HEK293 (cell line): ENCODE results near the gene FASTK.

Experiments used
- CTCF ChIA-PET: fragments of 350-600 bp; formaldehyde crosslinking; extraction: SDS; loops from one replicate; lab custom pipeline; 2021; ENCODE audit warnings: antibody characterized with exemption; lab: Yijun Ruan, JAX
- POLR2A ChIA-PET: fragments of 300-600 bp; formaldehyde crosslinking; extraction: SDS; loops from one replicate; lab custom pipeline; 2020; ENCODE audit warnings: antibody characterized with exemption, inconsistent platforms; lab: Yijun Ruan, JAX
- H3K27ac ChIP-seq: fragments of 200-500 bp; sonication (Bioruptor generic); 2 replicates; pipeline ENCODE4 v1.5.1; 2014; ENCODE audit warnings: low read depth, low read length, control low read depth, inconsistent platforms; ENCODE audit errors: extremely low read depth
- H3K36me3 ChIP-seq, 2 experiments: fragments of 200-500 bp in 1 of 2; sonication (Bioruptor generic) in 1 of 2; 1 replicate in 1 of 2; 2 replicates in 1 of 2; pipeline ENCODE4 v1.5.1; 2014 to 2017; ENCODE audit warnings: inconsistent platforms in 2 of 2, low read length in 2 of 2; ENCODE audit not compliant: control insufficient read depth in 2 of 2, insufficient read depth in 1 of 2
- H3K4me1 ChIP-seq: fragments of 200-500 bp; sonication (Bioruptor generic); 2 replicates; pipeline ENCODE4 v1.5.1; 2014; ENCODE audit warnings: mild to moderate bottlenecking, low read length, inconsistent platforms; ENCODE audit not compliant: control insufficient read depth, insufficient read depth
- H3K4me3 ChIP-seq: 2 replicates; pipeline ENCODE4 v1.5.1; 2011; ENCODE audit warnings: low read depth, mild to moderate bottlenecking, control low read depth, low read length, moderate library complexity
- H3K9me3 ChIP-seq: fragments of 200-500 bp; sonication (Bioruptor generic); 2 replicates; pipeline ENCODE4 v1.5.1; 2014; ENCODE audit warnings: low read depth, low read length, inconsistent platforms; ENCODE audit not compliant: control insufficient read depth, insufficient read depth
- BCL11A ChIP-seq: fragments of 450-650 bp; formaldehyde crosslinking; IDR thresholded peaks from 2 replicates; pipeline ENCODE4 v1.5.1; 2016; ENCODE audit warnings: low read depth, missing biosample characterization, missing genetic modification characterization
- CTCF ChIP-seq: fragments of 450-650 bp; formaldehyde crosslinking; IDR thresholded peaks from 2 replicates; pipeline ENCODE4 v1.5.1; 2016; ENCODE audit warnings: missing biosample characterization, missing genetic modification characterization
- KLF1 ChIP-seq: fragments of 450-650 bp; formaldehyde crosslinking; IDR thresholded peaks from 2 replicates; pipeline ENCODE4 v1.5.1; 2016; ENCODE audit warnings: missing biosample characterization, missing genetic modification characterization
- KLF17 ChIP-seq: fragments of 450-650 bp; formaldehyde crosslinking; IDR thresholded peaks from 2 replicates; pipeline ENCODE4 v1.5.1; 2016; ENCODE audit warnings: missing biosample characterization, missing genetic modification characterization
- PRDM10 ChIP-seq: fragments of 450-650 bp; formaldehyde crosslinking; IDR thresholded peaks from 2 replicates; pipeline ENCODE4 v1.5.1; 2016; ENCODE audit warnings: missing biosample characterization, missing genetic modification characterization
- RBAK ChIP-seq: fragments of 450-650 bp; formaldehyde crosslinking; IDR thresholded peaks from 2 replicates; pipeline ENCODE4 v1.5.1; 2016; ENCODE audit warnings: missing biosample characterization, missing genetic modification characterization
- ZBTB1 ChIP-seq: fragments of 450-650 bp; formaldehyde crosslinking; IDR thresholded peaks from 2 replicates; pipeline ENCODE4 v1.5.1; 2016; ENCODE audit warnings: missing biosample characterization, missing genetic modification characterization
- ZBTB10 ChIP-seq: fragments of 450-650 bp; formaldehyde crosslinking; IDR thresholded peaks from 2 replicates; pipeline ENCODE4 v1.5.1; 2016; ENCODE audit warnings: missing biosample characterization, missing genetic modification characterization
- ZBTB20 ChIP-seq: fragments of 450-650 bp; formaldehyde crosslinking; IDR thresholded peaks from 2 replicates; pipeline ENCODE4 v1.5.1; 2016; ENCODE audit warnings: missing biosample characterization, missing genetic modification characterization
- ZBTB6 ChIP-seq: fragments of 450-650 bp; formaldehyde crosslinking; IDR thresholded peaks from 2 replicates; pipeline ENCODE4 v1.5.1; 2017; ENCODE audit warnings: missing biosample characterization, missing genetic modification characterization
- ZEB2 ChIP-seq: fragments of 450-650 bp; formaldehyde crosslinking; IDR thresholded peaks from 2 replicates; pipeline ENCODE4 v1.5.1; 2016; ENCODE audit warnings: missing biosample characterization, missing genetic modification characterization
- ZFHX2 ChIP-seq: fragments of 450-650 bp; formaldehyde crosslinking; conservative IDR thresholded peaks from 2 replicates; pipeline ENCODE4 v1.5.1; 2016; ENCODE audit warnings: missing biosample characterization, missing genetic modification characterization
- ZNF354C ChIP-seq: fragments of 450-650 bp; formaldehyde crosslinking; IDR thresholded peaks from 2 replicates; pipeline ENCODE4 v1.5.1; 2016; ENCODE audit warnings: missing biosample characterization, missing genetic modification characterization, low read depth, borderline replicate concordance
- ZNF423 ChIP-seq: fragments of 450-650 bp; formaldehyde crosslinking; IDR thresholded peaks from 2 replicates; pipeline ENCODE4 v1.5.1; 2016; ENCODE audit warnings: missing biosample characterization, missing genetic modification characterization
- ZNF555 ChIP-seq: fragments of 450-650 bp; formaldehyde crosslinking; conservative IDR thresholded peaks from 2 replicates; pipeline ENCODE4 v1.5.1; 2017; ENCODE audit warnings: missing biosample characterization, mild to moderate bottlenecking, missing genetic modification characterization, inconsistent platforms
- ZNF585B ChIP-seq: fragments of 450-650 bp; formaldehyde crosslinking; IDR thresholded peaks from 2 replicates; pipeline ENCODE4 v1.5.1; 2016; ENCODE audit warnings: missing biosample characterization, missing genetic modification characterization
- ZNF626 ChIP-seq: fragments of 450-650 bp; sonication (Bioruptor Pico); formaldehyde crosslinking; IDR thresholded peaks from 2 replicates; pipeline ENCODE4 v1.5.1; 2018; ENCODE audit warnings: missing biosample characterization, missing genetic modification characterization, inconsistent platforms
- ZNF629 ChIP-seq: fragments of 450-650 bp; formaldehyde crosslinking; IDR thresholded peaks from 2 replicates; pipeline ENCODE4 v1.5.1; 2017; ENCODE audit warnings: missing biosample characterization, missing genetic modification characterization
- ZNF658 ChIP-seq: fragments of 450-650 bp; formaldehyde crosslinking; IDR thresholded peaks from 2 replicates; pipeline ENCODE4; 2016; ENCODE audit warnings: missing biosample characterization, missing genetic modification characterization
- ZNF791 ChIP-seq: fragments of 450-650 bp; formaldehyde crosslinking; IDR thresholded peaks from 2 replicates; pipeline ENCODE4 v1.5.1; 2016; ENCODE audit warnings: missing biosample characterization, missing genetic modification characterization
- ZXDB ChIP-seq: fragments of 450-650 bp; formaldehyde crosslinking; IDR thresholded peaks from 2 replicates; pipeline ENCODE4 v1.5.1; 2016; ENCODE audit warnings: missing biosample characterization, missing genetic modification characterization

FASTK gene

GRCh38 chr7:151124899-151125399 is 44.3 kb upstream of the FASTK start (continued):
- TF ChIP-seq ZBTB6 (tag by site-specific recombination) (no peak), KLF1 (tag by site-specific recombination) (no peak), ZFHX2 (tag by site-specific recombination) (peak; percentile 50; the same call in 1 of the 2 replicates), ZNF658 (tag by site-specific recombination) (no peak)

- Histone ChIP-seq H3K27ac (no peak overlapping the region), H3K4me1 (no peaks in the 10 kb centered on the region), H3K9me3 (no peaks in the 10 kb centered on the region), H3K4me3 (no peak overlapping the region), H3K36me3 (peaks cover 0 to 91% of the 10 kb centered on the region in 2 experiments; a peak in 1 of 3 replicates)
- POLR2A ChIA-PET: interaction anchor here (1.3 to 1.4 kb wide), 2 partner anchors 44 to 96 kb away, joined by 3 to 5 read pairs; partner anchors contain the start of genes ABCB8 and FASTK
- CTCF ChIA-PET: interaction anchor here (0.6 to 2.6 kb wide), 31 partner anchors 8 to 1954 kb away, joined by 3 to 20 read pairs (median 5); partner anchors contain the start of genes ABCF2, GBX1 and H2BK1
- no peak for TF ChIP-seq PRDM10 (tag by site-specific recombination)
- TF ChIP-seq, all 188 proteins: peak for 0
Observed at GRCh38 chr7:151124481-151124880, 43.9 kb upstream of the FASTK start.

- CTCF ChIA-PET: interaction anchor here (0.6 to 2.6 kb wide), 42 partner anchors 8 to 1953 kb away, joined by 3 to 20 read pairs (median 4); partner anchors contain the start of genes ABCF2, CHPF2, GBX1 and H2BK1
- no peak overlapping the region for H3K27ac ChIP-seq
- H3K36me3 ChIP-seq: peaks cover 0 to 91% of the 10 kb centered on the region in 2 experiments; a peak in 1 of 3 replicates
- TF ChIP-seq ZBTB10 (no peak), ZEB2 (0 out of 2 replicates have a peak, but pooled peaks have one; percentile 30), ZNF354C (tag by site-specific recombination) (no peak), CTCF (tag by site-specific recombination) (peak; percentile 99), ZNF555 (tag by site-specific recombination) (no peak), ZNF423 (tag by site-specific recombination) (no peak), KLF17 (tag by site-specific recombination) (peak; percentile 49; the same call in 1 of the 2 replicates), RBAK (tag by site-specific recombination) (no peak), ZNF791 (no peak), ZNF626 (tag by site-specific recombination) (no peak), ZNF629 (tag by site-specific recombination) (no peak; the same call in none of the 2 replicates), ZXDB (tag by site-specific recombination) (no peak), ZBTB20 (tag by site-specific recombination) (peak; percentile 15; the same call in 1 of the 2 replicates), BCL11A (tag by site-specific recombination) (no peak), ZNF585B (tag by site-specific recombination) (no peak), ZBTB1 (no peak)
Observed at GRCh38 chr7:151123822-151124464, 43.3 kb upstream of the FASTK start.

More at GRCh38 chr7:151123822-151124464, 43.3 kb upstream of the FASTK start:
- no peaks in the 10 kb centered on the region for H3K4me1 ChIP-seq
- no peak overlapping the region for H3K4me3 ChIP-seq
- POLR2A ChIA-PET: interaction anchor here (1.3 to 1.4 kb wide), 2 partner anchors 43 to 96 kb away, joined by 3 to 5 read pairs; partner anchors contain the start of genes ABCB8 and FASTK
- no peaks in the 10 kb centered on the region for H3K9me3 ChIP-seq
